SK-N-SH (cell line): ENCODE results near the gene DNAJC4. TPM values are rescaled to one million over a fixed set of nuclear protein-coding genes. Genes with fewer than 3 reads are reported as not detected.

Experiments used
- CTCF ChIA-PET: fragments of 300-600, 350-600 bp; formaldehyde crosslinking; extraction: SDS; loops from one replicate; lab custom pipeline; 2021; lab: Yijun Ruan, JAX
- POLR2A ChIA-PET: fragments of 350-600 bp; sonication (Branson Sonifier 250); formaldehyde crosslinking; extraction: SDS; loops from one replicate; lab custom pipeline; 2020; ENCODE audit warnings: antibody characterized with exemption, inconsistent platforms; lab: Yijun Ruan, JAX
- DNase-seq: peaks from one replicate; pipeline ENCODE4 v3.0.0; 2012
- H2AFZ ChIP-seq: fragments of 200-600 bp; sonication (generic); 2 replicates; pipeline ENCODE4 v1.8.1; 2016; ENCODE audit warnings: antibody characterized with exemption, mild to moderate bottlenecking, low read depth
- H3F3A ChIP-seq: fragments of 200-600 bp; sonication (generic); replicated peaks from 2 replicates; pipeline ENCODE3; 2016; ENCODE audit warnings: antibody characterized with exemption, mild to moderate bottlenecking; ENCODE audit not compliant: insufficient read depth
- H3K27ac ChIP-seq, 2 experiments: fragments of 200-500 bp in 1 of 2; fragments of 200-600 bp in 1 of 2; sonication (Bioruptor generic) in 1 of 2; sonication (generic), shearing (Covaris generic) in 1 of 2; 2 replicates each; pipeline versions ENCODE4 v1.5.1 to v1.6.1; 2014 to 2016; ENCODE audit warnings: low read depth in 2 of 2, inconsistent platforms in 1 of 2, low read length in 1 of 2, mild to moderate bottlenecking in 1 of 2, mixed read lengths in 1 of 2
- H3K27me3 ChIP-seq: fragments of 200-600 bp; sonication (generic), shearing (Covaris generic); 2 replicates; pipeline ENCODE4 v1.6.1; 2016; ENCODE audit warnings: mixed run types; ENCODE audit not compliant: insufficient read depth
- H3K36me3 ChIP-seq, 2 experiments: fragments of 200-500 bp in 1 of 2; fragments of 200-600 bp in 1 of 2; sonication (Bioruptor generic) in 1 of 2; sonication (generic) in 1 of 2; replicated peaks in 1 of 2; 2 replicates each; pipeline versions ENCODE3 to v1.5.1; 2014 to 2016; ENCODE audit warnings: low read length in 1 of 2, mild to moderate bottlenecking in 1 of 2; ENCODE audit not compliant: insufficient read depth in 2 of 2, control insufficient read depth in 1 of 2
- H3K4me1 ChIP-seq, 2 experiments: fragments of 200-500 bp in 1 of 2; fragments of 200-600 bp in 1 of 2; sonication (Bioruptor generic) in 1 of 2; sonication (generic), shearing (Covaris generic) in 1 of 2; 2 replicates each; pipeline versions ENCODE4 v1.5.1 to v1.6.1; 2014 to 2016; ENCODE audit warnings: low read depth in 1 of 2, low read length in 1 of 2, mixed run types in 1 of 2; ENCODE audit not compliant: insufficient read depth in 2 of 2, control insufficient read depth in 1 of 2
- H3K4me2 ChIP-seq: fragments of 200-600 bp; sonication (generic), shearing (Covaris generic); 2 replicates; pipeline ENCODE4 v1.6.1; 2017; ENCODE audit warnings: mixed run types
- H3K4me3 ChIP-seq, 2 experiments: fragments of 200-500 bp in 1 of 2; fragments of 200-600 bp in 1 of 2; sonication (Bioruptor generic) in 1 of 2; sonication (generic), shearing (Covaris generic) in 1 of 2; 2 replicates each; pipeline versions ENCODE4 v1.5.1 to v1.8.1; 2014 to 2016; ENCODE audit warnings: low read depth in 2 of 2, inconsistent platforms in 1 of 2, low read length in 1 of 2, mild to moderate bottlenecking in 1 of 2, mixed read lengths in 1 of 2, moderate library complexity in 1 of 2
- H3K79me2 ChIP-seq: fragments of 200-600 bp; sonication (generic); 2 replicates; pipeline ENCODE4 v1.8.1; 2017; ENCODE audit warnings: mild to moderate bottlenecking; ENCODE audit not compliant: insufficient read depth
- H3K9ac ChIP-seq: fragments of 200-600 bp; sonication (generic); 2 replicates; pipeline ENCODE4 v1.6.1; 2017; ENCODE audit warnings: mixed run types
- H3K9me2 ChIP-seq: fragments of 200-600 bp; sonication (generic); 2 replicates; pipeline ENCODE4 v1.6.1; 2017; ENCODE audit warnings: mixed run types
- H3K9me3 ChIP-seq: fragments of 200-600 bp; sonication (generic); 2 replicates; pipeline ENCODE4 v1.6.1; 2017; ENCODE audit warnings: mixed run types, mild to moderate bottlenecking, moderate library complexity
- H4K20me1 ChIP-seq: fragments of 200-600 bp; sonication (generic); 2 replicates; pipeline ENCODE4 v1.6.1; 2017; ENCODE audit warnings: mild to moderate bottlenecking, mixed run types; ENCODE audit not compliant: insufficient read depth
- EZH2phosphoT487 ChIP-seq: fragments of 200-600 bp; sonication (generic); IDR thresholded peaks from 2 replicates; pipeline ENCODE4 v1.6.1; 2017; ENCODE audit warnings: low read depth, mixed run types, mild to moderate bottlenecking, antibody characterized with exemption, moderate library complexity, borderline replicate concordance
- FOSL2 ChIP-seq: IDR thresholded peaks from 2 replicates; pipeline ENCODE4 v1.4.0; 2012; ENCODE audit warnings: low read depth, mild to moderate bottlenecking, moderate library complexity, borderline replicate concordance
- FOXJ3 ChIP-seq: sonication (generic); formaldehyde crosslinking; IDR thresholded peaks from 2 replicates; pipeline ENCODE4 v1.5.1; 2020; ENCODE audit warnings: mild to moderate bottlenecking, missing genetic modification reagents
- FOXM1 ChIP-seq: IDR thresholded peaks from 2 replicates; pipeline ENCODE4 v1.4.0; 2012; ENCODE audit warnings: low read depth, mild to moderate bottlenecking
- GATA2 ChIP-seq: sonication (generic); formaldehyde crosslinking; IDR thresholded peaks from 2 replicates; pipeline ENCODE4 v1.5.0; 2020; ENCODE audit warnings: mild to moderate bottlenecking, missing genetic modification reagents
- IRF3 ChIP-seq: fragments of 150-350 bp; IDR thresholded peaks from 2 replicates; pipeline ENCODE4 v1.6.1; 2016; ENCODE audit warnings: mild to moderate bottlenecking, low read depth, low read length
- MAX ChIP-seq: IDR thresholded peaks from 2 replicates; pipeline ENCODE4 v1.4.0; 2012; ENCODE audit warnings: low read depth
- MXI1 ChIP-seq: IDR thresholded peaks from 2 replicates; pipeline ENCODE4 v1.6.1; 2012; ENCODE audit warnings: mild to moderate bottlenecking, low read depth, low read length, improper control_type of control experiment
- NFIC ChIP-seq: IDR thresholded peaks from 2 replicates; pipeline ENCODE4 v1.4.0; 2012; ENCODE audit warnings: borderline replicate concordance
- REST ChIP-seq: IDR thresholded peaks from 2 replicates; pipeline ENCODE4 v1.6.1; 2012; ENCODE audit warnings: mild to moderate bottlenecking, low read depth, low read length, moderate library complexity
- RXRA ChIP-seq: IDR thresholded peaks from 2 replicates; pipeline ENCODE4 v1.4.0; 2012; ENCODE audit warnings: low read depth, mild to moderate bottlenecking, borderline replicate concordance
- SIN3A ChIP-seq: IDR thresholded peaks from 2 replicates; pipeline ENCODE4 v1.6.1; 2012; ENCODE audit warnings: low read depth, mild to moderate bottlenecking, low read length, moderate library complexity, borderline replicate concordance
- SMC3 ChIP-seq: IDR thresholded peaks from 2 replicates; pipeline ENCODE4 v1.6.1; 2012; ENCODE audit warnings: low read depth, low read length, improper control_type of control experiment
- TAF1 ChIP-seq: IDR thresholded peaks from 2 replicates; pipeline ENCODE4 v1.6.1; 2012; ENCODE audit warnings: low read depth, mild to moderate bottlenecking, low read length, moderate library complexity, borderline replicate concordance
- TCF12 ChIP-seq: IDR thresholded peaks from 2 replicates; pipeline ENCODE4 v1.4.0; 2012
- YY1 ChIP-seq: IDR thresholded peaks from 2 replicates; pipeline ENCODE4 v1.4.0; 2012; ENCODE audit warnings: low read depth, mild to moderate bottlenecking
- WGBS: methylation state at CpG from one replicate; pipeline ENCODE4 v1.1.6; 2017; ENCODE audit warnings: low lambda C conversion rate; 5-methylcytosine and 5-hydroxymethylcytosine counted together
- polyA plus RNA-seq, 3 experiments: library from polyadenylated mRNA; depleted of rRNA; stranded (reverse); fragments of >200 nt; gene quantifications; 2 replicates each; pipeline ENCODE4 v1.2.3, GENCODE V29; 2012
- TF ChIP-seq, protein P1 (sequence below): fragments of 200-600 bp; sonication (generic); IDR thresholded peaks from 2 replicates; pipeline ENCODE4 v1.6.1; 2017; ENCODE audit warnings: antibody characterized with exemption, mild to moderate bottlenecking, moderate library complexity
- TF ChIP-seq, protein P2 (sequence below): fragments of 150-350 bp; IDR thresholded peaks from 2 replicates; pipeline ENCODE4 v1.6.1; 2017; ENCODE audit warnings: antibody characterized with exemption, low read length, low read depth, borderline replicate concordance

DNAJC4 gene
- polyA plus RNA-seq, 1 of the 3 experiments (the other 2 are of a cell fraction): 52.1 TPM

GRCh38 chr11:64238076-64238475 lies 7.7 kb downstream of the DNAJC4 start:
- Histone ChIP-seq H3K79me2 (peaks cover 34% of the 10 kb centered on the region), H3K4me2 (no peak overlapping the region), H3K36me3 (peaks cover 0 to 18% of the 10 kb centered on the region in 2 experiments), H3K27ac (no peak overlapping the region), H4K20me1 (no peaks in the 10 kb centered on the region), H3K27me3 (no peaks in the 10 kb centered on the region), H3K9me2 (no peaks in the 10 kb centered on the region), H3K4me1 (peaks cover 12 to 32% of the 10 kb centered on the region in 2 experiments; a peak in 2 of 4 replicates), H3K4me3 (no peak overlapping the region), H2AFZ (no peak overlapping the region), H3K9me3 (no peaks in the 10 kb centered on the region), H3F3A (peaks cover 25% of the 10 kb centered on the region), H3K9ac (no peak overlapping the region)
- WGBS: no CpG with 5 or more reads among the region's 9 CpGs
- ChIA-PET POLR2A (interaction anchor here (2.2 kb wide), 1 partner anchor 12 kb away, joined by 5 read pairs; the partner anchor contains the start of genes NUDT22 and TRPT1), CTCF (interaction anchor here (0.7 to 1.6 kb wide), 5 partner anchors 10 to 66 kb away, joined by 3 to 8 read pairs (median 4); partner anchors contain the start of gene PLCB3)
- no peak for DNase-seq
- TF ChIP-seq REST (no peak), RXRA (no peak), MAX (no peak), TCF12 (no peak), FOXJ3 (no peak), IRF3 (no peak), MXI1 (no peak), EZH2phosphoT487 (no peak), YY1 (no peak), FOXM1 (no peak), GATA2 (CRISPR knock-in tag) (no peak), TAF1 (no peak), FOSL2 (no peak), SIN3A (no peak), SMC3 (no peak), NFIC (no peak)
- TF ChIP-seq, protein P1, sequence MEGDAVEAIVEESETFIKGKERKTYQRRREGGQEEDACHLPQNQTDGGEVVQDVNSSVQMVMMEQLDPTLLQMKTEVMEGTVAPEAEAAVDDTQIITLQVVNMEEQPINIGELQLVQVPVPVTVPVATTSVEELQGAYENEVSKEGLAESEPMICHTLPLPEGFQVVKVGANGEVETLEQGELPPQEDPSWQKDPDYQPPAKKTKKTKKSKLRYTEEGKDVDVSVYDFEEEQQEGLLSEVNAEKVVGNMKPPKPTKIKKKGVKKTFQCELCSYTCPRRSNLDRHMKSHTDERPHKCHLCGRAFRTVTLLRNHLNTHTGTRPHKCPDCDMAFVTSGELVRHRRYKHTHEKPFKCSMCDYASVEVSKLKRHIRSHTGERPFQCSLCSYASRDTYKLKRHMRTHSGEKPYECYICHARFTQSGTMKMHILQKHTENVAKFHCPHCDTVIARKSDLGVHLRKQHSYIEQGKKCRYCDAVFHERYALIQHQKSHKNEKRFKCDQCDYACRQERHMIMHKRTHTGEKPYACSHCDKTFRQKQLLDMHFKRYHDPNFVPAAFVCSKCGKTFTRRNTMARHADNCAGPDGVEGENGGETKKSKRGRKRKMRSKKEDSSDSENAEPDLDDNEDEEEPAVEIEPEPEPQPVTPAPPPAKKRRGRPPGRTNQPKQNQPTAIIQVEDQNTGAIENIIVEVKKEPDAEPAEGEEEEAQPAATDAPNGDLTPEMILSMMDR: no peak
- TF ChIP-seq, protein P2, sequence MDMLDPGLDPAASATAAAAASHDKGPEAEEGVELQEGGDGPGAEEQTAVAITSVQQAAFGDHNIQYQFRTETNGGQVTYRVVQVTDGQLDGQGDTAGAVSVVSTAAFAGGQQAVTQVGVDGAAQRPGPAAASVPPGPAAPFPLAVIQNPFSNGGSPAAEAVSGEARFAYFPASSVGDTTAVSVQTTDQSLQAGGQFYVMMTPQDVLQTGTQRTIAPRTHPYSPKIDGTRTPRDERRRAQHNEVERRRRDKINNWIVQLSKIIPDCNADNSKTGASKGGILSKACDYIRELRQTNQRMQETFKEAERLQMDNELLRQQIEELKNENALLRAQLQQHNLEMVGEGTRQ: no peak
